GM12865 (cell line): Measurements from ENCODE around the gene RABEPK.
"Not testable (repeated sequence)": the region's sequence is repeated elsewhere in the genome, so short reads cannot be mapped to it uniquely, and the experiment has no call there.

Experiments used
- DNase-seq: peaks from one replicate; pipeline ENCODE4 v3.0.0; 2010; ENCODE audit warnings: low read depth
- H3K4me3 ChIP-seq: 2 replicates; pipeline ENCODE4 v1.5.1; 2011; ENCODE audit warnings: mild to moderate bottlenecking, low read depth, low read length, control low read depth
- CTCF ChIP-seq: IDR thresholded peaks from 2 replicates; pipeline ENCODE4 v1.5.1; 2011; ENCODE audit warnings: low read length, control low read depth, low read depth, inconsistent platforms; ENCODE audit not compliant: insufficient read depth; ENCODE audit errors: missing control alignments

The RABEPK gene

GRCh38 chr9:125183054-125183453 is 17.3 kb upstream of the RABEPK start:
- no peak overlapping the region for H3K4me3 ChIP-seq
- TF ChIP-seq CTCF = no peak
- no peak for DNase-seq

GRCh38 chr9:125183561-125183960 is 16.8 kb upstream of the RABEPK start:
- no peak overlapping the region for H3K4me3 ChIP-seq
- no peak for DNase-seq
- no peak for TF ChIP-seq CTCF

DNA sequence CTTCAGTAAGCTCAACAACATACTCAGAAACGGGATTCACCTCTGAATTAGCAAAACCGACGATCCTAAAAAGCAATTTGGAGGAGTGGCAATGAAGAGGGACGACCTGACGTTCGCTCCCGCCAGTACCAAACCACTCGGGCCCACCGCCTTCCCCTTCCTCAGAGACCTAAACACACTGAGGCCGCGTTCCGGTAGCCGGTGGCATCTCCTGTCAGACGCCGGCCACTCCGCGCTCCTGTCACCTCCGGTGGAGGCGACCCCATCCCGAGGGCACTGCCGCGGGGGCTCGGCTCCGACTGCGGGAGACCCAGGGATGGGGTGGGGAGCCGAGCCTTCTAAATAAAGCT is 11.4 kb upstream of the RABEPK start:
- peak overlapping the region; percentile 95 for H3K4me3 ChIP-seq
- peak; percentile 34 for DNase-seq
- no peak for TF ChIP-seq CTCF

- peak; percentile 98 for DNase-seq
- H3K4me3 ChIP-seq = peak within 1 kb of the TSS; percentile 95
- peak; percentile 78 for TF ChIP-seq CTCF
These were observed 10.7 kb upstream of the RABEPK start, which contains the start of gene PPP6C for GRCh38 chr9:125189361-125190289. Gene PPP6C (minus strand): TSS chr9:125189803. CDS start chr9:125189718, 85 bp downstream.

- DNase-seq = peak; percentile 20
- no peak for TF ChIP-seq CTCF
- peak overlapping the region; percentile 88 for H3K4me3 ChIP-seq
These were observed 10.0 kb upstream of the RABEPK start for GRCh38 chr9:125190361-125190801.

- not testable (repeated sequence) for H3K4me3 ChIP-seq, DNase-seq
These were observed 5.9 kb upstream of the RABEPK start for GRCh38 chr9:125194466-125194865.

GRCh38 chr9:125195591-125195990 is 4.8 kb upstream of the RABEPK start:
- DNase-seq, H3K4me3 ChIP-seq: not testable (repeated sequence)
